ENCODE results near the gene VPS25. TPM values are rescaled to one million over a fixed set of nuclear protein-coding genes. Genes with fewer than 3 reads are reported as not detected.

The VPS25 gene
- total and polyA plus RNA-seq, 2 experiments from 2014 or later, result 101 to 136 TPM

GRCh38 chr17:42780851-42781638, 7.8 kb downstream of the VPS25 start:
- Histone ChIP-seq H3K9me3 (ENCODE audit: low read depth) (no peaks in the 10 kb centered on the region), H3K36me3 (peaks cover 14% of the 10 kb centered on the region), H3K4me1 (ENCODE audit: low read depth) (no peaks in the 10 kb centered on the region), H3K27me3 (peaks cover 37% of the 10 kb centered on the region), H3K4me3 (peak overlapping the region; percentile 50), H3K27ac (no peak overlapping the region)
- no peak for TF ChIP-seq CTCF (IDR thresholded peaks at IDR 0.05; ENCODE audit: low read depth, low read length)
- DNase-seq (ENCODE audit: low read depth in 1 of 2, low spot score in 1 of 2), result peak in 1 of 2 donors; percentile 26

GRCh38 chr17:42781639-42782165, 8.5 kb downstream of the VPS25 start:
- Histone ChIP-seq H3K27ac (no peak overlapping the region), H3K4me3 (no peak overlapping the region), H3K27me3 (peaks cover 40% of the 10 kb centered on the region), H3K4me1 (ENCODE audit: low read depth) (no peaks in the 10 kb centered on the region), H3K36me3 (peaks cover 11% of the 10 kb centered on the region), H3K9me3 (ENCODE audit: low read depth) (no peaks in the 10 kb centered on the region)
- no peak for DNase-seq (ENCODE audit: low read depth in 1 of 2, low spot score in 1 of 2)
- TF ChIP-seq CTCF (IDR thresholded peaks at IDR 0.05; ENCODE audit: low read depth, low read length), result no peak

- Histone ChIP-seq H3K9me3 (ENCODE audit: low read depth) (no peaks in the 10 kb centered on the region), H3K27me3 (peaks cover 42% of the 10 kb centered on the region), H3K4me1 (ENCODE audit: low read depth) (no peaks in the 10 kb centered on the region), H3K36me3 (peaks cover 11% of the 10 kb centered on the region), H3K4me3 (no peak overlapping the region), H3K27ac (no peak overlapping the region)
- TF ChIP-seq CTCF (IDR thresholded peaks at IDR 0.05; ENCODE audit: low read depth, low read length), result no peak
- no peak for DNase-seq (ENCODE audit: low read depth in 1 of 2, low spot score in 1 of 2)
These were observed 9.2 kb downstream of the VPS25 start for GRCh38 chr17:42782166-42783061.

- TF ChIP-seq CTCF (IDR thresholded peaks at IDR 0.05; ENCODE audit: low read depth, low read length), result no peak
- Histone ChIP-seq H3K27ac (no peak overlapping the region), H3K36me3 (peaks cover 7% of the 10 kb centered on the region), H3K27me3 (peaks cover 42% of the 10 kb centered on the region), H3K4me1 (ENCODE audit: low read depth) (no peaks in the 10 kb centered on the region), H3K4me3 (no peak overlapping the region), H3K9me3 (ENCODE audit: low read depth) (no peaks in the 10 kb centered on the region)
- DNase-seq (ENCODE audit: low read depth in 1 of 2, low spot score in 1 of 2), result peak in 1 of 2 donors; percentile 81
These were observed 10.0 kb downstream of the VPS25 start for GRCh38 chr17:42783062-42783790.

GRCh38 chr17:42783791-42784138, 10.5 kb downstream of the VPS25 start:
- Histone ChIP-seq H3K4me3 (no peak overlapping the region), H3K27me3 (peaks cover 42% of the 10 kb centered on the region), H3K9me3 (ENCODE audit: low read depth) (no peaks in the 10 kb centered on the region), H3K27ac (no peak overlapping the region), H3K4me1 (ENCODE audit: low read depth) (no peaks in the 10 kb centered on the region), H3K36me3 (peaks cover 5% of the 10 kb centered on the region)
- TF ChIP-seq CTCF (IDR thresholded peaks at IDR 0.05; ENCODE audit: low read depth, low read length), result no peak
- no peak for DNase-seq (ENCODE audit: low read depth in 1 of 2, low spot score in 1 of 2)
